Measurements from ENCODE around the gene ARHGEF19.
"Not testable (repeated sequence)": the region's sequence is repeated elsewhere in the genome, so short reads cannot be mapped to it uniquely, and the experiment has no call there.

The ARHGEF19 gene

GRCh38 chr1:16219968-16220500 lies 7.6 kb upstream of the ARHGEF19 start:
- DNase-seq: no peak

GRCh38 chr1:16218674-16219071 lies 6.2 kb upstream of the ARHGEF19 start:
- no peak for DNase-seq

- no peak for DNase-seq
These were observed 5.7 kb upstream of the ARHGEF19 start for GRCh38 chr1:16218014-16218673.

DNA sequence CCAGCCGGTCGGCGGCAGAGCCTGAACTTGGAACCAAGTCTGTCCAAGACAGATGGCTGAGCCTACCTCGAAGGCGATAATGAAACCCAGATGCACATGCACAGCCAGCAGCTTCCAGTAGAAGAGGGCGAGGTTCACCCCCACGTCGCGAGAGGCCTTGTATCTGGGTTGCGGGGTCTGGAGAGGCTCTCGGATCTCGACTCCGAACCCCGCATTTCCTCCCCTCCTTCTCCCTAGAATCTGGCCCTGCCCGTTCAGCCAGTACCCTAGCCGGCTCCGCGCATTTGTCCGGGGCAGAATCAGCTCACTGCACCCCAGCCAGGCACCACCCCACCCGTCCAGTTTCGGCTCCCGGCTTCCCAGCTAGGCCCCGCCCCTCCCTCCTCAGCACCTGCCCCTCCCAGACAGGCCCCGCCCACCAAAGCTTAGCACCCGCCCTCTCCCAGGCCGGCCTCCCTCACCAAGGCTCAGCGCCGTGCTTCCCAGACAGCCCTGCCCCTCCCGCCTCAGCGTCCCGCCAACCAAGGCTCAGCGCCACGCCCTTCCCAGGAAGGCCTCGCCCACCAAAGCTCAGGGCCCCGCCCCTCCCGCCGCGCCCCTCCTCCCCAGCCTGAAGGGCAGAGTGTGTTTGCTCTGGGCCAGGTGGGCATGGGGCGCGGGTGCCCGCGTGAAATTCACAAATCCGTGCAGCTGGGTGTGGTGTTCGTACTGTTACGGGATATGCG lies 4.8 kb upstream of the ARHGEF19 start:
- peak; percentile 94 to 96 for DNase-seq

GRCh38 chr1:16215882-16216753 lies 3.7 kb upstream of the ARHGEF19 start:
- DNase-seq: peak; percentile 43 to 65

DNA sequence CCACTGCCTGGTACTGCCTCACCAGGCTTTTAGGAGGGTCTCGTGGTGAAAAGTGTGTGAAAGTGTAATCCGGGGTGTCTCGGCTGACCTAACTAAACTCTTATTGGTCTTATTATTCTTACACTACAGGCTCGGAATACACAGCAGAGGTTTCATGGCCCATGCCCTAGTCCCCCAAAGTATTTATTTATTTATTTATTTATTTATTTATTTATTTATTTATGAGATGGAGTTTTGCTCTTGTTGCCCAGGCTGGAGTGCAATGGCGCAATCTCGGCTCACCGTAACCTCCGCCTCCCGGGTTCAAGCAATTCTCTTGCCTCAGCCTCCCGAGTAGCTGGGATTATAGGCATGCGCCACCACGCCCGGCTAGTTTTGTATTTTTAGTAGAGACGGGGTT lies 2.8 kb upstream of the ARHGEF19 start:
- not testable (repeated sequence) for DNase-seq

DNA sequence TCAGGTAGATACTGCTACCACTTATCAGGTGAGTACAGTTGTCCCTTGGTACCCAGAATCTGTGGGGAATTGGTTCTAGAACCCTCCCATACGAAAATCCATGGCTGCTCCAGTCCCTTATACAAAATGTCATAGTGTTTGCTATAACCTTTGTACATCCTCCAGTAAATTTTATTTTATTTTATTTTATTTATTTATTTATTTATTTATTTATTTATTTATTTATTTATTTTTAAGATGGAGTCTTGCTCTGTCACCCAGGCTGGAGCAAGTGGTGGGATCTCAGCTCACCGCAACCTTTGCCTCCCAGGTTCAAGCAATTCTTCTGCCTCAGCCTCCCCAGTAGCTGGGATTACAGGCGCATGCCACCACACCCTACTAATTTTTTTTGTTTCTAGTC lies 1.1 kb upstream of the ARHGEF19 start:
- not testable (repeated sequence) for DNase-seq

DNA sequence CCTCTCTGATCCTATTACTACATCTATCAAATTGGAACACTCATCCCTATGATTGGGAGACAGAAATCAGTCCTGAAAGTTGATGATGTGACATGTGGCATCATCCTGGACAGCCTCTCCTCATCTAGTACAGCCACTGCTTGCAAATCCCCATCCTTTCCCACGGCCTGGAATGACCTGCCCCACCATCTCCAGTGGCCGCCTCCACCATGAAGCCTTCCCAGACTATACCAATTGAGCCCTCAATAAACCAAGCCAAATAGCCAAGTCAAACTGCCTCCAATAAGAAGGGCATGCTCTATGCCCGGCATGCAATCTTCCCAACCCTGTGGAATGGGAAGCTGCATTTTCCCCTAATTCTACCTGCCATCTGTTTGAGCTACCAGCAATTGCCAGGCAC lies 561 bp upstream of the ARHGEF19 start:
- DNase-seq: no peak

- no peak for DNase-seq
These were observed 628 bp downstream of the ARHGEF19 start for GRCh38 chr1:16211824-16212223.

DNA sequence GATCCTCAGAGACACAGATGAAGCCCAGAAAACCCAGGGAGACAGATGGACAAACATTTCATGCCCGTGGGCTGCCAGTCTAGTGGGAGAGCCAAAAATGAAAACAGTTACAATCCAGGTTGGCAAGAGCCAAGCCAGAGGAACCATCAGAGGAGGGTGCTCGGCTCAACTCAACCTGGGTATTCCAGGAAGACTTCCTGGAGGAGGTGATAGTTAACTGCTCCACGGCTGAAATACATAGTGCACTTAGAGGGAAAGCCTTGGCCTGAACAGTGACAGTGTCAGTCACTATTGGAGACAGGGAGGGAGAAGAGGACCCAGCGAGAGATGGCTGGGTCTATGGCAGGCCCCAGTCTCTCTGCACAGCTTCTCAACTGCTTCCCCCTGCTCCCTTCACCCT lies 1.9 kb downstream of the ARHGEF19 start:
- DNase-seq: no peak

DNA sequence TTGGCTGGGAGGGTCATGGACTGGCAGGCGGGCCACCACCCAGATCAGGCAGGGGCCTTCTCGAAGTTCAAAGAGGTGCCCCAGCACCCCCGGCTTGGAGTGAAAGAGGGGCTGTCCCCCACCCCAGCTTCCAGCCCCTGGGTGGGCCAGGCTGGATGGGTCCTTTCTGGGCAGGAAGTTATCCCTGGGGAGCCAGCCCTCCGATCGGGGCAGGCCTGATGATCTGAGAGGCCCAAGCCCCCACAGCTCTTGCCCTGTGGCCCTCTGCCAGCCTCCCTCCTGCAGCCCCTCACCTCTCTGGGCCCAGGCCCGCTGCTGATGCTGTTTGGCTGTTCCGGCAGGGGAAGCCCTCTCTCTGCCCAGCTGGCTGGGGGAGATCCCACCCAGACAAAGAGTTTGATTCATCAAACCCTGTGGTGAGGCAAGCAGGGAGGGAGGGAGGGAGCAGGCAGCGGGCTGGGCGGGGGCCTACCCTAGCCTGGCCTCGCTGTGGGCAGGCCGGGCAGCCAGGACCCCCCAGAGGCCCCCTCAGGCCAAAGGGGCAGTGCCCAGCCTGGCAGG lies 2.5 kb downstream of the ARHGEF19 start:
- no peak for DNase-seq

DNA sequence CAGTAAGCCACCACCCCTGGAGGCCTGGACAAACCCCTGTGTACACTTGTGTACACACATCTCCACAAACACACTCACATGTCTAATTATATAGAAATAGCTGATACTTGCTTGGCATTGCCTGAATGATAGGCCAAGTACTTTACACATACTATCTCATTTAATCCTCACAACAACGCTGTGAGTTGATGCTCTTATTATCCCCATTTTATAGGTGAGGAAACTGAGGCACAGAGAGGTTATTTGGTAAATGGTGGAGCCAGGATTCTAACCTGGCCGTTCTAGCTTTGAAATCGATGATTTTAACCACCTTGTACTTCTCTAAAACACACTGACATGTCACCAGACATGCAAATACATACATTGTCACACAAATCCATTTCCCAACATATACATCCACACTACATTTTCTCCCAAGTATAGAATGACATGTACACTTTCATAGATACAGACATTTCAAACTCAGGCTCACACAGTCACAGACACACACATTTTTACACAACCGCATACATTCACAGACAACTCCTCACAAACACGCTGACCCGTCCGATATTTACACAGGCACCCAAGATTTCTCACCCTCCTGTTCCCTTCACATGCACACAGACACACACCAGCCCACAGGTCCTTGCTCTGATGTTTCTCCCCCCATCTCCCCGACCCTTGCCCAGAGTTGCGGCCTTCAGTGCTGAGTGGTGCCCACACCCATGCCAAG lies 3.2 kb downstream of the ARHGEF19 start:
- DNase-seq: no peak

DNA sequence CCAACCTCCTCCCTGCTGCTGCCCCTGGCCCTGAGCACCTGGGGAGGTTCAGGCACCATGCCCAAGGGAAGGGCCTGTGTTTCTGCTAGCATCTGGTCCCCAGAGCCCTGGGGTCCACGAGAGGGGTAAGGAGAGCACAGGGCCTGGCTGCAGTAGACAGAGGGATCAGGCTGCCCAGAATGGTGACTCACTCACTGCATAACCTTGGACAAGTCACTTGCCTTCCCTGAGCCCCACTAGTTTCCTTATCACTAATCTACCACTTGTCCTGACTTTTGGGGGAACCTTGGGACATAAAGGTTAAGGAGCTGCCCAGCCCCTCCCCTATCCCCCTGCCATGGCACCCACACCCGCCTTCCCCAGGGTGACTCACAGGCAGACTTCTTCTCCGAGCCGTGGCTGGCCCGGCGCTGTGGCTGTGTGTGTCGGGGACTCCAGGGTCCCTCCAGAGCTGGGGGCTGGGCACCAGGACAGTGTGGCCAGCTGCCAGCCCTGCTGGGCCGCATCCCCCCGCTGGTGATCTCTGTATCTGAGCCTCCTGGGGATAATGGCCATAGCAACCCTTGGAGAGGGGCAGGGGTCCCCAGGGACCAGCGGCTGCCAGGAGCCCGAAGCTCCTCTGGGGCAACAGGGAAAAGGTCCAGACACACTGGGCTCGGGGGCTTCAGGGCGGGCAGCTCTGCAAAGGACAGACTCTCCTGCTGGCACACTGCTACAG lies 4.0 kb downstream of the ARHGEF19 start:
- no peak for DNase-seq

DNA sequence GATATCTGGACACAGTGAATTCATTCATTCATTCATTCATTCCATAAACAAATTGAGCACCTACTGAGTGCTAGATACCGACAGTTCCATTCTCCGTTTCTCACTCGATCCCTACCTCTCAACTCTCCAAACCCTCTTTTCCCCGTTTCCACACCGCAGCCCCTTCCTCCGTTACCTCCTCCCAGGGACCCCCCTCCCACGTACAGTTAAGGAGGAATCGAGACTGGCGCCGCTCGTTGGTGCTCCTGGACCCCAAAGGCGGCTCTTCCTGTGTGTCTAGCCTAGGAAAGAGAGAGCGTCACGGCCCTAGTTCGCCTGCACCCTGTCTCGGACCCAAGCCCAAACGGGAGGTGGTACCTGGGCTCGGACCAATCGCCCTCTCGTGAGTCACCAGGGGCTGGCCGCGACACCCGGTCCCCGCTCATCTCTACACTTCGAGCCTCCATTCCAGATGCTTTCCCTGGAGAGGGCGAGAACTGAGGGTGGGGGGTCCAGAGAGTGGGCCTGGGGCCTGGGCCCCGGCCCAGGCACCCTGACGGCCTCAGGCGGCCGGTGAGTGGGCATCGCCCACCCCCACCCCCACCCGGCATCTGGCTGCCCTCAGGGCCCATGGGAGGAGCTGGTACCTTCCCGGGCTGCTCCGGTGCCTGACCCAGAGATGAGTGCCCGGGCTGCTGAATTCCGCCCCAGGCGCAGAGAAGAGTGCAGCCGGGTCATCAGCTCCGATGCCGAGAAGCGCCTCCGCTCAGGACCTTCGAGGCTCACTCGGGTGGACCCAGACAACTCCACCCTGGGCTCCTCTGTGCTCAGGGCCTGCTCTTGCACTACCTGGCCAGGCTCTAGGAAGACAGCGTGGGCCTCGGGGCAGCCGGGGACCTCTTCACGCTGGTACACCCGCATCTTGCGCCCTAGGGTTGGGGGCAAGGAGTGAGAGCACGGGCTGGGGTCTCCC lies 4.9 kb downstream of the ARHGEF19 start:
- peak in 1 of 2 donors; percentile 3 for DNase-seq

- DNase-seq: peak; percentile 97
These were observed 5.7 kb downstream of the ARHGEF19 start for GRCh38 chr1:16206547-16207317.

DNA sequence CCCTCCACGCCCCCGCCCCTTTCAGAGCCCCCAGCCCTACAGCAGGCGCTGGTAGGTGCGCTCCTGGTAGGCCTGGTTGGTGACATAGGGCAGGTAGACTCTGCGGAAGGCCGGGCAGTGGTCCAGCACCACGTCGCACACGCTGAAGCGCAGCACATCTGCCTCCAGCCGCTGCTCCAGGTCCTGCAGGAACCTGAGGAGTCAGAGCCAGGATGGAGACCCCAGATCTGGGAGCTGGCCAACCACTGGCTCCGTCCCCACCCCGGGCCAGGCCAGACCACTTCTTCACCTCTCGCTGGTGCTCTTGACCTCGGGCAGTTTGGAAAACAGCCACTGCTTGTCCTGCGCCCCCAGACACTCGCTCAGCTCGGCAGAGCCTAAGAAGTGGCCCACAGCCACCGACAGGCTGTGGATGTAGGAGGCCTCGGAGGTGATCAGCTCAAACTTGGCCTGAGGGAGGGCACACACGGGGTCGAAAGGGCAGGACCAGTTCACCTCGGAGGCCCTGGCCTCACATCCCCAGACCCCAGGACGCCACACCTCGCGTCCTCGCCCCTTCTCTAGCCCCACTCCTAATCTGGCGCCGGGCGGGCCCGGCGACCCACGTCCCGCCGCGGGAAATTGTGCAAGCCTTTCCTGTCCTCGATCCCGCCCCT lies 6.4 kb downstream of the ARHGEF19 start:
- DNase-seq: no peak

GRCh38 chr1:16205334-16205671 lies 7.1 kb downstream of the ARHGEF19 start:
- DNase-seq: no peak

- no peak for DNase-seq
These were observed 7.7 kb downstream of the ARHGEF19 start for GRCh38 chr1:16204634-16205333.

Data from inflammatory macrophage (primary cell).